Measurements from ENCODE around the gene LTBP2.

DNA sequence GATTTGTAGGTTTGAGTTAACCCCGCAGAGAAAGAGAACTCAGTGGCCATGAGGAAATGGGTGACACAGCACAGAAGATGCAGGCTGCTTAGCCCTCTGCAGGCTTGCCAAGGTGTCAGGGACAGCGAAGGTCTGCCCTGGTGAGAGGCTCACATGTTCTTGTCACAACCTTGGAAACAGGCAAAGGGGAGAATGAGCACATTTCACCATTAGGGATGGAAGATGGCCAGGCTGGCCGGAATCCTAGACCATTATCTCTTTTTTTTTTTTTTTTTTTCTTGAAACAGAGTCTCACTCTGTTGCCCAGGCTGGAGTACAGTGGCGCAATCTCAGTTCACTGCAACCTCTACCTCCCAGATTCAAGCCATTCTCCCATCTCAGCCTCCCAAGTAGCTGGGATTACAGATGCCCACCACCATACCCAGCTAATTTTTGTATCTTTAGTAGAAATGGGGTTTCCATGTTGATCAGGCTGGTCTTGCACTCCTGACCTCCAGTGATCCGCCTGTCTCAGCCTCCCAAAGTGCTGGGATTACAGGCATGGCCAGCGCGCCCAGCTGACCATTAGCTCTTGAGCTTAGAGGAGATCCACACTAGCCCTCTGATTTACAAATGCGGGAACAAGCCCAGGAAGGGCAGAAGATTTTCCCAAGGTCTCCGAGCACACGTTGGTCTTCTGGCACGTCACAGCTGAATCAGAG is 34.6 kb downstream of the LTBP2 start:
- TF ChIP-seq EZH2phosphoT487 (IDR thresholded peaks at IDR 0.05; ENCODE audit: insufficient read depth, low read depth) (no peak), EZH2 (IDR thresholded peaks at IDR 0.05; ENCODE audit: insufficient read depth, poor library complexity, severe bottlenecking) (no peak)
